RPMI7951 (cell line): Measurements from ENCODE around the gene HOXD10. TPM values are rescaled to one million over a fixed set of nuclear protein-coding genes. Genes with fewer than 3 reads are reported as not detected.

Experiments
- DNase-seq: peaks from one replicate; pipeline ENCODE4 v3.0.0-alpha.2; 2012; ENCODE audit warnings: low read depth
- total RNA-seq: library from RNA; depleted of rRNA; stranded (reverse); fragments of >200 nt; shearing (Covaris generic); gene quantifications from 2 replicates; pipeline ENCODE4 v1.2.3, GENCODE V29; 2014

Gene HOXD10
- total RNA-seq, 1 experiment from 2014 or later = not detected

DNA sequence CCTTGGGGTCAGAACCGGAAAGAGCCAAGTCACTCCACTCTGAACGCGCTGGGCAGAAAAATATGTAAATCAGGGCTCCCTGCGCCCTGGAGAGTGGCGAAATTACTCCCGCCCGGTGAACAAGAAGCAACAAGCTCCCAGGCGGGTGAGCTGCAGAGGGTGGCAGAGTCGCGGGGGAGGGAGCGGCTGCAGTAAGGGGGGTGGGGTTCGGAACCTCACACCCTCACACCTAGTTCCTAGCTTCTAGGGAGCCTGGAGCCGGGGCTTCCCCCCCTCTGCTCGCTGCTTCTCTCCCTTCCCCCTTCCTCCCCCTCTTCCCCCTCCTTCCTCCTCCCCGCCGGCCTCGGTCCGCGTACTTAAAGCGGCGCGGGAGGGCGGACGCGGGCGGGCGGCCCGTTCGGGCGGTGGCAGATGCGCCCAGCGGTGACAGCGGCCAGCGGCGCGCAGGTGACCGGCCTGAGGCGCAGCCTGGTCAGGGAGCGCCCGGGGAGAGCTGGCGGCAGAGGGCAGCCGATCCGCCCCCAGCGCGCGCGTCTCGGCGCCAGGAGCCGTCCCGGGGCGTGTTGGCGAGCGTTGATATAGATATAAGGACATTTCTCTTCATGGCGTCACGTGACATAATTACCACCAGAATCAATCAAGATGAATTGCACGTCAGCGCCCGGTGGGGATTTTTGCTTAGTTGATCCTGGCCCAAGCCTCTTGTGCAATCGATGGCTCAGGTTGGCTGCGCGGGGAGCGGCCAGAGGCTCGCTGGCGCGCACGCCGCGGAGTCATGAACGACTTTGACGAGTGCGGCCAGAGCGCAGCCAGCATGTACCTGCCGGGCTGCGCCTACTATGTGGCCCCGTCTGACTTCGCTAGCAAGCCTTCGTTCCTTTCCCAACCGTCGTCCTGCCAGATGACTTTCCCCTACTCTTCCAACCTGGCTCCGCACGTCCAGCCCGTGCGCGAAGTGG, 9.7 kb upstream of the HOXD10 start, which contains the start of gene HOXD11:
HOXD11 (plus strand) TSS at position 700 of the 959 bp plus-strand sequence; CDS start at position 776, 76 bp downstream.
- DNase-seq = no peak

DNA sequence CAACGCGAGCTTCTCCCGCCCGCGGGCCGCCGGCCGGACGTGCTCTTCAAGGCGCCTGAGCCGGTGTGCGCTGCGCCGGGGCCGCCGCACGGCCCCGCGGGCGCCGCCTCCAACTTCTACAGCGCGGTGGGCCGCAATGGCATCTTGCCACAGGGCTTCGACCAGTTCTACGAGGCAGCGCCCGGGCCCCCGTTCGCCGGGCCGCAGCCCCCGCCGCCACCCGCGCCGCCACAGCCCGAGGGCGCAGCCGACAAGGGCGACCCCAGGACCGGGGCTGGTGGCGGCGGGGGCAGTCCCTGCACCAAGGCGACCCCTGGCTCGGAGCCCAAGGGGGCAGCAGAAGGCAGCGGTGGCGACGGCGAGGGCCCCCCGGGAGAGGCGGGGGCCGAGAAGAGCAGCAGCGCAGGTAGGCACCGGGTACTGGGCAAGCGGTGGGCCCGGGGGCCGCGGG, 8.8 kb upstream of the HOXD10 start:
- no peak for DNase-seq

DNA sequence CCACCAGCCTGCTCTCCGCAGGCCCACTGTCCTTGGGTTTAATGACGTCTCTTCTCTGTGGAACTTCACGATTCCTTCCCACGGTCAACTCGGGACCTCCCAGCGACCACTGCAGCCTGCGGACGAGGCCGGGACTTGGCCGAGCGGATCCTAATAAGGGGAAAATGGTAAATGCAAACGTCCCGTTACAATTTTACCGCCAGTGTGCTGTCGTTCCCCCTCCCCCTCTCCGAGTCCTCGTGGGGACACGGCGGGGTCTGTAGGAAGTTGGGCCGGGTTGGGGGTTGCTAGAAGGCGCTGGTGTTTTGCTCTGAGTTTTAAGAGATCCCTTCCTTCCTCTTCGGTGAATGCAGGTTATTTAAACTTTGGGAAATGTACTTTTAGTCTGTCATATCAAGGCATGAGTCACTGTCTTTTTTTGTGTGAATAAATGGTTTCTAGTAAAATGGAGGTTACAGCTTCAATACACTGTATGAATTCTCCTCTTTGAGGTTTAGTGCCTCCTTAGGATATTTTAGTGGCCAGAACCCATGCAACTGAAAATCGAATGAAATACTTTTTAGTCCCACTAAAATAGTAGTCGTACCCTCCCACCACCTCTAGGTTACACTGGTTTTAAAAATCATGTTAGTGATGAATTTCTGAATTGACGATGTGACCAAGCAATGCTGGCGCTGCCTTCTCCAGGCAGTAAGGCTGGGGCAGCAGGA, 7.2 kb upstream of the HOXD10 start:
- DNase-seq = no peak

DNA sequence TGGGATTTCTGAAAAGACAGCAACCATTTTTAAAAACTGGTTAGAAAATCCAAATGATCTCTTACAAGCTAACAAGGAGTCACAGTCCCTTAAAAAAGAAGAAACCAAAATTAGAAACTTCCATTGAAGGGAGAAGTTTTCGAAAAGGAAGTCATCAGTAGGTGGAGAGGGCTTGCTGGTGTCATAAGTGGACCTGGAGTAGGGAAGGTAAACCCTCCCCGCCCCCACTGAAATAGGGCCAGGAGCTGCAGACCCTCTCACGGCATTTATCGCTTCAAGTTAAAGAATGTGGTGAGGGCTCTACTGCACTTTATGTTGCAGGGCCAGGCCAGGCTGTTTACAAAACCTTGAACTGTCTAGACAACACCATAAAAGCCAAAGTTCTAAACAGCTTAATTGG, 6.6 kb upstream of the HOXD10 start:
- DNase-seq = no peak

DNA sequence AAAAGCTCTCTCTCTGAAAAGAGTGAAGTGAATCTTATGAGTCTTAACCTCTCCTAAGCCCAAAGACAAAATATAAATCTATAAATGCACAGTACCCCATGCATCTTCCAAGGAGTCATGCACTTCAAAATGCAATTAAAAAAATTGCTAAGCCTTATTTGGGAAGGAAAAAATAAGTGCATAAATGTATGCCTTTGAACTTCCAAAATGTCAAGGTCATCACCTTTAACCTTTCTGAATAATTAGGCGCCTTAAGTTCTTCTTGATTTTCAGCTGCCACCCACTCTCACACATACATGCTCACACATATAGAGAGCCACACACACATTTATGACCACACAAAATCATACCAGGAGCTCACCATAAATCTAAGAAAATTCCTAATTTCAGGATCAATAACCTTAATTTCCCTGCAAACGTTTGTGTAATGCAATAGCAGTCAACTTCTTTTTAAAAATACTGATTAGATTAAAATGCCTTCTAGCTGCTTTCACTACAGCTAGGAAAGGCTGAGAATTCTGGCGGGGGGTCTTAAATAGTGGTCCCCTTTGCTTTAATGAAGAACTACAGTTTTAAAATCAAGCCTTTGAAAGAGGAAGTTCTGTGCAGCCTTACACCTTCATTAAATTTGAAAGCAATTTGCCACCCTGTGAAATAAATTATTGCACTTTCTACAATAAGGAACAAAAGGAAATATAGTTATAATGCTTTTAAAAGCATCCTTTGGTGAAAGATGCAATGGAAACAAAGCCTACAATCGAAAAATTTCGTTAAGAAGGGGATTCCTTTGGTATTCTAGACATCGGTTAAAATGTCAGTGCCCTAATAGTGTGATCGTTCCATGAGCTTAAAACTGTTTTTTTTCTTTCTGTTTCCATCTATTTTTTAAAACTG, 5.9 kb upstream of the HOXD10 start:
- DNase-seq = no peak

DNA sequence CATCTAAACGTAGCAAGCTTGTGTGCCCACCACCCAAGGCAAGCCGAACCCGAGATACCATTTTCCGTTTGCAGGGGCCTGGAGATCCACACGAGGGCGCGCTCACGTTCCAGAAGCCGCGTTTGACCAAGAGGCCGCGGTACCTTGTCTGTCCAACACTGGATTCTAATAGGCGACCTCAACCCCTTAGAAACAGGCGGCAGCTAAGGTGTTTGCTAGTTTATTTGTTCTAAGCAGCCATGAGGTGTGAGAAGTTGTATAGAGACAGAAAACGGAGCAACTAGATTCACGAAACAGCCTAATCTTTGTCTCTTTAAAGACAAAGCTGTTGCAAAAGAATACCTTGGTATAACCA, 5.3 kb upstream of the HOXD10 start:
- DNase-seq = peak; percentile 60

DNA sequence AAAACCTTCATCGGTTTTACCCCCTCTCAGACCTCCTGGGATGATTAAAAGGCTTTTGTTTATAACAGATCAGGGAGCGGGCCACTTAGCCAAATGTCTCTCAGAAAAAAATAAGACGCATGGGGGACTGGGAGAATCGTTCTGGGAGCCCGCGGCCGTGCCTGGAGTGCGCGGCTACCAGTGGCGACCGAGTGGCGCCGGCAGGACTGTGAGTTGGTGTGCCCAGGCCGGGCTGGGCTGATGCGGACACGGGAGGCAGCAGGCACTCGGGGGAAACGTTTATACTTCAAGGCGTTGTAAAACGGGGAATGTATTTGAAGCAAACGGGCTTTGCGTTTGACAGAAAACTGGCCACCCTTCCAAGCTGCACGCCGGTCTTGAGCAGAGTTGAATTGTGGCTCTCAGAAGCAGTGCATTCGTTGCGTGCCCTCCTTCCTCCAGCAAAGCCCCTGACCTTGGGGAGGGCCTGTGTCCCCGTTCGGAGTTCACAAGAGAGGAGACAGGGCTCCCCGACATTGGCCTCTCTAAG, 4.7 kb upstream of the HOXD10 start:
- DNase-seq = no peak

DNA sequence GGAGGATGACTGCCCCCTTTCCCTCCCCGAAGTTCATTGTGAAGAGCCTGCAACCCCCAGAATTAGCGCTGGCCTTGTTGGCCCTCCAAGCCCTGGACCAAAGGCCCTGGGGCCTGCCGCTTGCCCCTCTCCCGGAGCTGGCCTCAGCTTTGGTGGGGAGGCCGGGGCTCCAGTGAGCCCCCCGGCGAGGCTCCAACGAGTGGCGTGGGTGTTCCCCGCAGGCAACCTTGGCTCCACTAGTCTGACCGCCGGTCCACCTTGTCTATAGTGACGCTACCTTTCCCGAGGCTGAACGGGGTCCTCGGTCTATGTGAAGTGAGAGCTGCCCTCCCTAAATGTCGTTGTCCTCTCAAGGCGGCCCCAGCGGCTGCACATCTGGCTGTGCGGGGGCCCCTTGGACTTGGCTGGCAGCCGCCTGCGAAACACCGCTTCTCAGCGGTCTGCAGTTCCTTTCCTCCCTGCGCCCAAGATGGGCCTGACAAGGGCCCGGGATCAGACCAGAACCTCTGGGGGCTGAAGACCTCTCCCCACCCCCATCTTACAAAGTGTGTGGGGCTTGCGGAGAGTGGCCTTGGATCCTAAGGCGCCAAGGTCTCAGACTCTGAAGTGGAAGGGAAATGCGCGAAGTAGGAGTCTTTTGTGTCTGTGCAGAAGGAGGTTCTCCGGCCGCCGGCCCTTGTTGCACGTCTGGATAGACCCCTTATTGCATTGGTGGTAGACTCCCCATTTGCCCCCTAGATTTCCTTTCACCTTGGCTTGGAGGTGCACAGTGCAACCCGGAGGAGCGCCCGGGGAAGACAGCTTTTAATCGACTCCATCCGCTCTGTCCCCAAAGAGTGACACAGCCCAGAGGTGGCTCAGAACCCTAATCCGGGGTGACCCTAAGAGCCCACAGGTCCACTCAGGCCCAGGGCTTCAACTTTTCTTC, 3.9 kb upstream of the HOXD10 start:
- no peak for DNase-seq

DNA sequence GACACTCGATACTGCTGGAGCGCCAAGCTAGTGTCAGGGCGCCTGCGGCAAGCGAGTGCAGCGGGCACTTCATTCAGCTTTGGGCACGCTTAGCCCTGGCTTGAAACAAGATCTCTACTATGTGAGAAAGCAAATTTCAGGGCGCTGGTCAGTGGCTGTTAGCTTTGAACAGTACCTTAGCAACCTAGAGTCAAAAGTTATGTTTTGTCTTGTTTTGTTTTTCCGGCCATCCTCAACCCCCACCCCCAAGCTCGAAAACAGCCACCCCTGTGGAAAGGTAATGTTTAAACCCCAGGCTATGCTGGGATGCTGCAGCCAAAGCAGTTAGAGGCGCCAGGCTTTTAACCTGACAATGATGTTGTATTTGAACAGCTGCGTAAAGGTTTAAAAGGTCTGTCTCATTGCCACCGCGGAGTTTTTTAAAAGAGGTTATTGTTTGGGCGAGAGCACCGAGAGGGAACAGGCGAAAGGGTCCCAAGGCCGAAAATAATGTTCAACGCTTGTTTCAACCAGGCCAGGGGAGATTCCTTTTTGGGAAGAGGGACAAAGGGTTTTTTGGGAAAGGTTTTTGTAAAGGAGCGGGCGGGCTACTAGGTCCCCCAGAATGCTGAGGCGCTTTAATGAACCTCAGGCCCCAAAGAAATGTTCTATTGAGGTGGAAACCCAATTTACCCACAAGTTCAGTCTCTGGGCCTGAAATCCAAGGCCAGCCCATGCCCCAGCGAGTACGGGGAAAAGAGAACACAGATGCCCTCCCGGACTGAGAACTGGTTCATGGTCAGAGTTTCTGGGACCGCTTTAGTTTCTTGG, 2.3 kb upstream of the HOXD10 start:
- no peak for DNase-seq

DNA sequence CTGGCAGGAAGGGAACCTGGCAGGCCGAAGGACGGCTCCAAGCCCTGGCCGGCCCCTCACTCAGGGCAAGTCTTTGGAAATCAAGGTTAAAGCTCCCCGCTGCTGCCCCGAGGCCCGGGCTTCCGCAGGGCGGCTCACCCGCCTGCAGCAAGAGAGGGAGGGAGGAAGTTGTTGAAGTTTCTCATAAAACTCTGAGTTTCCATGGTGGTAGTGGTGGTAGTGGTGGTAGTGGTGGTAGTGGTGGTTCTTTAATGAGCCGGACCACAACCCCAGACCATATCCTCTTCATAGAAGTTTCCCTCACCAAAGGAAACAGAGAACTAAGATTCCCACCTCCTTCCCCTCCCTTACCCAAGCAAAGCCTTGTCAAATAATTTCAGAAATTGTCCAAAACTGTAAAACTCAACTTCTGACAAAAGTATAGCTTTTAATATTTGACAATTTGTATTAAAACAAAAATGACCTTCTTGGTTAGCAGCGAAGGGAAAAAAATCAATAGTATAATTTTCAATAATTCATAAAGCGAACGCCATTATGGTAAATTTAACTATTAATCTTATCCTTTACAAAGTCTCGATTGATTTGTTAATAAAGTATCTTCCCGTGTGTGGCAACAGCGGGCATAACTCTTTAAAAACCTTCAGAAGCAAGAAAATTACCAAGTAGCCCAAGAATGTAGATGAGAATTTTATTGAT, 1.5 kb upstream of the HOXD10 start:
- no peak for DNase-seq

DNA sequence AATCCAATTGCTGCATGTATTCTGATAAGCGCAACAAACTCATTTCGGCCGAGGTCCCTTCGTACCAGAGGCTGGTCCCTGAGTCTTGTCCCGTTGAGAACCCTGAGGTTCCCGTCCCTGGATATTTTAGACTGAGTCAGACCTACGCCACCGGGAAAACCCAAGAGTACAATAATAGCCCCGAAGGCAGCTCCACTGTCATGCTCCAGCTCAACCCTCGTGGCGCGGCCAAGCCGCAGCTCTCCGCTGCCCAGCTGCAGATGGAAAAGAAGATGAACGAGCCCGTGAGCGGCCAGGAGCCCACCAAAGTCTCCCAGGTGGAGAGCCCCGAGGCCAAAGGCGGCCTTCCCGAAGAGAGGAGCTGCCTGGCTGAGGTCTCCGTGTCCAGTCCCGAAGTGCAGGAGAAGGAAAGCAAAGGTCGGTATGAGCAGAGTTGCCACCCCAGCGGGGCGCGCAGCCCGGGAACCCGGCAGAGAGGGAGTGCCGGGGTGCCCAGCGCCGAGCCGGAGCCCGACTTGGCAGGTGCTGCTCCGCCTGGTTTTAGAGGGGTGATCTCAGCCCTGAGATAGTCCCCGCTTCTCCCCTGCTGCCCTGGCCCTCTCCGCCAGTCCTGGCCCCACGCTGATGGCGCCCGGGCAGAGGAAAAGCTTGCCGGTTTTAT, 714 bp downstream of the HOXD10 start:
- DNase-seq = no peak

DNA sequence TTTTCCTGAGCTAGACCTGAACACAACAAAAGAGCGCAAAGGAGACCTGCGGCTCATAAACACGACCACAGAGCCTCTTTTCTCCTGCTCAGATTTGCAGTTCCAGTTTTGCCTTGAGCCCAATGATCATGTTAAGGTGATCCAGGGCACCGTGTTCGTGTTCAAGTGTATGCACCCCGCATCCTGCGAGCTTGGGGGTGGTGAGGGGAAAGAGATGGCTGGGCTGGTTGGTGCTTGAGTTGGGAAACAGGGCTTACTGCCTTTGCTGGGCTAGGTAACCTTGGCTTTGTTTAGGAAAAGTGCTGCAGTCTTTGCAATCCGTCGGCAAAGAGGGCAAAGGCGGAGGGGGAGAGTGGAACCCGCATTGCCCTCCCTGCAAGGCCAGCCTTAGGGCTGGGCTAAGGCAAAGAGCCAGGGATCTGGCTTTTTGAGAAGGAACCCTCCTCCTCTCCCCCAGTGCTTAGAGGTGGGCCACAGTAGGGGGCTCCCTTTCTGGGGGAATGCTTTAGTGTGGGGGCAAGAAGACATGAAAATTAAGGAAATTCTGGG, 1.3 kb downstream of the HOXD10 start:
- DNase-seq = no peak

DNA sequence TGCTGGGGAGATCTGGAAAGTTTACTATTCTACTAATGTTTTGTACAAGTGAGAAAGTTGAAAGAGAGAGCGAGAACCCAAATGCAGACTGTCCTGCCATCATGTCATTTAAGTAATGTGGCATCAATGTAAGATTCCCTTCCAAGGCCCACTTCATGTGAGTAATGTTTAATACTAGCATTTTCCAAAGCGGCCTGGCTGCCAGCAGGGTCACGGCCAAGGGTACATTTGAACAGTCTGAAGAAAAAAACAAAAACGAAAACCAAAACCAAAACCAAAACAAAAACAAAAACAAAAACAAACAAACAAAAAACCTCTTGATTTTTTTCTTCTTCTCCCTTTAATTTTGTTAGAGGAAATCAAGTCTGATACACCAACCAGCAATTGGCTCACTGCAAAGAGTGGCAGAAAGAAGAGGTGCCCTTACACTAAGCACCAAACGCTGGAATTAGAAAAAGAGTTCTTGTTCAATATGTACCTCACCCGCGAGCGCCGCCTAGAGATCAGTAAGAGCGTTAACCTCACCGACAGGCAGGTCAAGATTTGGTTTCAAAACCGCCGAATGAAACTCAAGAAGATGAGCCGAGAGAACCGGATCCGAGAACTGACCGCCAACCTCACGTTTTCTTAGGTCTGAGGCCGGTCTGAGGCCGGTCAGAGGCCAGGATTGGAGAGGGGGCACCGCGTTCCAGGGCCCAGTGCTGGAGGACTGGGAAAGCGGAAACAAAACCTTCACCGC, 2.2 kb downstream of the HOXD10 start:
- peak; percentile 71 for DNase-seq

DNA sequence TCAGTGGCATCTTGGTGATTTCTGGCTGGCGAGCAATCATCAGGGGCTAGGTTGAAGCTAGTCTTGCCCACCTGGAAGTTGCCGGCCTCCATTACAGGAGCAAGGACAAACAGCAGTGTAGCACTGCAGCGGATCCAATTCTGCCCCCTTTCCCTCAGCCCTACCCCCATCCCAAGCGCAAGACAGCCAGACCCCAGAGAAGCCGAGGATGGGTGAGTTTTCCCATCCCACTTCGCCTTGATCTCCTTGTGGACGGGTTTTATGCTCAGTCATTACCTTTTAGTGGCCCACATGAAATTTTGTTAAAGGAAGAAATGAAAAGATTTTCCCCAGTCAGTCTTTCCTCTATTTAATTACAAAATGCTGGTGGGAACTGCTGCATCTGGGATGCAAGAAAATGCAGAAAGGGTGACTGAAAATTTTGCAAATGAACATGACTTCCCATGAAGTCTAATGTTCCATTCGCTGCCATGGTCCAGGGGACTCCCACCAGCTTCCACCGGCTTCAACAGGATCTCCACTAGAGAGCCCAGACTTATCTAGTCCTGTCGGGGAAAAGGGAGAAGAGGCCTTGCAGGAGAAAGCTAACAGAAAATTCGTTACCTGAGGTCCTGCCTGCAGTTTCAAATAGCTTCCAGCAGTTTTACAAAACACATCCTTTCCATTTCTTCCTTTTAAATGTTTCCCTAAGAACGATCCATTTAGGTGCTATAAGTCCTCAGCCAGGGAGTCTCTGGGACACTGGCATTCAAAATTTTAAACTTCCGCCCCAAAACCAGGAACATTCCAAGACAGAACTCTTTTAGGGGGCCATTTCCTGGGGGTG, 4.0 kb downstream of the HOXD10 start:
- DNase-seq = no peak

DNA sequence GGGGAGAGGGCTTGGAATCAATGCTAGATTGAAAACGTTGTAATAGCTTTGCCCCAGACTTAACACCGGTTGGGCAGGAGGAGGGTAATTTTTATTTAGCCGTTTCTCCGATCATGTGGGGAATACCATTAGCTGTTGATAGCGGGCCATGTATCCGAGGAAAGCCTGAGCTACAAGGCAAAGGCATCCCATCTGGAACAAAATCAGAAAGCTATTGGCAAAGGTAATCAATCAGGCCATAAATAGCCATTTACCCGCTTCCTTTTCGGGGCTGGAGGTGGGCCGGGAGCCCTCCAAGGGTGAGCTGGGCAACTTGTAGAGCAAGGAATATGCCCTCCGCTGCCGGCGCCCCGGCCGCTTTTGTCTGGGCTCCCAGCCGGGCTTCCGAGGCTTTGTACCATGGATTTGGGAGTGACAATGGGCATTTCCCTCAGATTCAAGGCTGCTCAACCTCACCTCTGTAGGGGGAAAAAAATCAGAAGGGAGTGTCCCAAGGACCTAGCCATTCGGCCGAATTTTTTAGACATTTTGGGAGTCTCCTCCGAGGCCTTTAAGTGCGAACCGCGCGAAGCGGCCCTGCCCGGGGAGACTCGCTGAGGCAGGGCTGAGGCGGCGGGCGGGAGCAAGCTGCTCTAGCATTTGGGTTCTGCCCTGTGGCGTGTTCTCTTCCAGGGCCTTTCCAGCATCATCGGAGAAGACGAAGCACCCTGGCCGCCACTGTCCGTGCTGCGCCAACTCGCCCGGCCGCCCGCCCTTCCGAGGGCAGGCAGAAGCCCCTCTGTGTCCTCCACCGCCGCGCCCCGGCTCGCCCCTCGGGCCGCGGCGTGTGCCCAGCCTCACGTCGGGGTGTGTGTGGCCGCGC, 4.8 kb downstream of the HOXD10 start:
- DNase-seq = no peak
